SK-N-MC (cell line): ENCODE results near the gene LRRTM3.

Source experiments
- DNase-seq: peaks from one replicate; pipeline ENCODE4 v3.0.0-alpha.2; 2011; ENCODE audit warnings: low read depth, low spot score
- H3K27ac ChIP-seq: fragments of 200-600 bp; sonication (generic); 2 replicates; pipeline ENCODE4 v1.5.1; 2016; ENCODE audit warnings: mixed run types
- H3K36me3 ChIP-seq: fragments of 200-600 bp; sonication (generic); 2 replicates; pipeline ENCODE4 v1.6.1; 2017; ENCODE audit warnings: antibody characterized with exemption, low read length, mixed read lengths; ENCODE audit not compliant: insufficient read depth
- H3K4me3 ChIP-seq: fragments of 200-600 bp; sonication (generic); 2 replicates; pipeline ENCODE4 v1.5.1; 2016
- H3K9ac ChIP-seq: fragments of 200-600 bp; sonication (generic); 2 replicates; pipeline ENCODE4 v1.8.0; 2017; ENCODE audit warnings: mixed run types, mixed read lengths; ENCODE audit not compliant: insufficient read length
- H3K9me3 ChIP-seq: fragments of 200-600 bp; sonication (generic); 2 replicates; pipeline ENCODE4 v1.6.1; 2017; ENCODE audit warnings: low read depth, mild to moderate bottlenecking, antibody characterized with exemption, low read length, moderate library complexity, mixed read lengths
- EZH2 ChIP-seq: fragments of 200-600 bp; sonication (generic); IDR thresholded peaks from one replicate; pipeline ENCODE4 v1.6.1; 2017; ENCODE audit warnings: antibody characterized with exemption
- FOXP2 ChIP-seq: optimal IDR thresholded peaks from 2 replicates; pipeline ENCODE3; 2011; ENCODE audit warnings: mild to moderate bottlenecking, moderate library complexity; ENCODE audit not compliant: insufficient read depth; ENCODE audit errors: extremely low read length, control extremely low read depth
- POLR2AphosphoS5 ChIP-seq: IDR thresholded peaks from 2 replicates; pipeline ENCODE4 v1.6.1; 2012; ENCODE audit warnings: mild to moderate bottlenecking, low read depth, low read length, borderline replicate concordance

The LRRTM3 gene

GRCh38 chr10:66999762-67000545 lies 74.1 kb downstream of the LRRTM3 start:
- no peak overlapping the region for H3K4me3 ChIP-seq
- TF ChIP-seq POLR2AphosphoS5, result no peak
- TF ChIP-seq FOXP2, result no peak
- no peak for TF ChIP-seq EZH2
- H3K9ac ChIP-seq, result no peak overlapping the region
- no peaks in the 10 kb centered on the region for H3K9me3 ChIP-seq
- no peak for DNase-seq
- no peak overlapping the region for H3K27ac ChIP-seq
- H3K36me3 ChIP-seq, result no peaks in the 10 kb centered on the region

DNA sequence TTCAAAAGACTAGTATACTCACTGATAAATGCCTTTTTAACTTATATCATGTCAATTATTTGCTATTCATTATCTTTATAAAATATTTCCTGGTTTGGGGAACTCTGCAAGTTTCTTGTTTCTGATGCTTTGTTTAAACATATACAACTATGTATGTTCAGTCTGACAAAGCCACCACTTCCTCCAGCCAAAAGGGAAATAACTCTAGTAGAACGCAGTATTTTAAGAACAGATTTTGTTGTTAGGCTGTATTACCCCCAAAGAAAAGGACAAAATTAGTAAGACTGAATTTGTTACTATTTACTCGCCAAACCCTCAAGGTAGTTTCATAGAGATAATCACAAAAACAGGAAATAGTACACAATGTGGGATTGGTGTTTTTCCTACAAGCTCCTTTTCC lies 78.9 kb downstream of the LRRTM3 start:
- no peak overlapping the region for H3K9ac ChIP-seq
- no peak for DNase-seq
- no peak for TF ChIP-seq POLR2AphosphoS5
- TF ChIP-seq FOXP2, result no peak
- TF ChIP-seq EZH2, result no peak
- no peak overlapping the region for H3K27ac ChIP-seq
- H3K4me3 ChIP-seq, result no peak overlapping the region
- H3K9me3 ChIP-seq, result no peaks in the 10 kb centered on the region
- no peaks in the 10 kb centered on the region for H3K36me3 ChIP-seq

DNA sequence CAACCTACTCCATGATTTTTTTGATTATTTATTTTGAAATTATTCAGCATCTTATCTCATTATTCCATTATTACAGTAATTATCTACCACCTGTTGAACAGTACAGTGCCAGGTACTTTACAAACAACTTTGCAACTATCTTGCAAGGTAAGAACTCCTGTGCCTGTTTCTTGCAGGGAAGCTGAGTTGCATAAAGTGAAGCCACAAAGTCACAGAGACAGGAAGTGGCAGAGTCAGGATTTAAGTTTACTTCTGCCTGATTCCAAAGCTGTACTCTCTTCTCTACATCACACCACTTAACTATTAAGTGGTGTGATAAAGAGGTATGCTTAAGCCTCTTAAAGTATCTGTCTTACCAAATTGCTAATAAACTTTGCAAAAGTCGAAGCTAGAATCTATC lies 80.1 kb downstream of the LRRTM3 start:
- H3K27ac ChIP-seq, result no peak overlapping the region
- DNase-seq, result no peak
- no peak overlapping the region for H3K4me3 ChIP-seq
- no peaks in the 10 kb centered on the region for H3K36me3 ChIP-seq
- H3K9me3 ChIP-seq, result no peaks in the 10 kb centered on the region
- TF ChIP-seq POLR2AphosphoS5 (no peak), EZH2 (no peak), FOXP2 (no peak)
- H3K9ac ChIP-seq, result no peak overlapping the region

GRCh38 chr10:67011480-67011879 lies 85.6 kb downstream of the LRRTM3 start:
- no peak overlapping the region for H3K4me3 ChIP-seq
- TF ChIP-seq EZH2 (no peak), FOXP2 (no peak), POLR2AphosphoS5 (no peak)
- DNase-seq, result no peak
- no peaks in the 10 kb centered on the region for H3K9me3 ChIP-seq
- H3K27ac ChIP-seq, result no peak overlapping the region
- no peaks in the 10 kb centered on the region for H3K36me3 ChIP-seq
- H3K9ac ChIP-seq, result no peak overlapping the region

GRCh38 chr10:67011981-67012380 lies 86.1 kb downstream of the LRRTM3 start:
- H3K36me3 ChIP-seq, result no peaks in the 10 kb centered on the region
- no peak overlapping the region for H3K27ac ChIP-seq
- no peak overlapping the region for H3K9ac ChIP-seq
- no peak overlapping the region for H3K4me3 ChIP-seq
- TF ChIP-seq POLR2AphosphoS5, result no peak
- no peak for TF ChIP-seq FOXP2
- TF ChIP-seq EZH2, result no peak
- DNase-seq, result no peak
- no peaks in the 10 kb centered on the region for H3K9me3 ChIP-seq

DNA sequence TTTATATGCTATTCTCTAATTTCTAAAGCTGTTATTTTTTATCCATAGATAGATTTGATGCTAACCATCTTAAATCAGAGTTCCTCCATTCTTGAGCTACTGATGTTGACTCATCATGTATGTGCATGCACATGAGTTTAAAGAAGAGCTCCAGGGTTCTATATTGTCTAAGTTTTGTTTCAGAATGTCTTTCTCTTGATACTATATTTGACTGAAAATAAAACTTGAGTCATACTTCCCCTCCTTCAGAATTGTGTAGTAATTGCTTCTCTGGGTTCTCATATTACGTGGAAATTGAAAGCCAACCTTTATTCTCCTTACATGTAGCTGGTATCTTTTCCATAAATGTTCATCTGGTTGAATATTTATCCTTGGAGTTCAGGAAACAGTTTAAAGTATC lies 89.4 kb downstream of the LRRTM3 start:
- TF ChIP-seq EZH2 (no peak), FOXP2 (no peak), POLR2AphosphoS5 (no peak)
- no peaks in the 10 kb centered on the region for H3K36me3 ChIP-seq
- no peak for DNase-seq

GRCh38 chr10:67017218-67017617 lies 91.4 kb downstream of the LRRTM3 start:
- DNase-seq, result no peak
- Histone ChIP-seq H3K9me3 (no peaks in the 10 kb centered on the region), H3K27ac (no peak overlapping the region), H3K9ac (no peak overlapping the region), H3K36me3 (no peaks in the 10 kb centered on the region), H3K4me3 (no peak overlapping the region)
- TF ChIP-seq EZH2 (no peak), FOXP2 (no peak), POLR2AphosphoS5 (no peak)

More for the DNA sequence above, 89.4 kb downstream of the LRRTM3 start:
- H3K27ac ChIP-seq, result no peak overlapping the region
- H3K9me3 ChIP-seq, result no peaks in the 10 kb centered on the region
- no peak overlapping the region for H3K4me3 ChIP-seq
- H3K9ac ChIP-seq, result no peak overlapping the region

GRCh38 chr10:67022099-67022498 lies 96.3 kb downstream of the LRRTM3 start:
- DNase-seq, result no peak
- no peak overlapping the region for H3K9ac ChIP-seq
- H3K36me3 ChIP-seq, result no peaks in the 10 kb centered on the region
- TF ChIP-seq POLR2AphosphoS5 (no peak), FOXP2 (no peak), EZH2 (no peak)
- no peaks in the 10 kb centered on the region for H3K9me3 ChIP-seq
- H3K4me3 ChIP-seq, result no peak overlapping the region
- no peak overlapping the region for H3K27ac ChIP-seq

GRCh38 chr10:67033878-67034277 lies 108.0 kb downstream of the LRRTM3 start:
- Histone ChIP-seq H3K36me3 (no peaks in the 10 kb centered on the region), H3K9me3 (no peaks in the 10 kb centered on the region), H3K27ac (no peak overlapping the region), H3K9ac (no peak overlapping the region), H3K4me3 (no peak overlapping the region)
- DNase-seq, result no peak
- TF ChIP-seq EZH2 (no peak), FOXP2 (no peak), POLR2AphosphoS5 (no peak)
